Stimulated activated CD4-positive, alpha-beta T cell treated with anti-CD3 and anti-CD28 coated beads, Interleukin-2, amount 100 ng/mL, for 48 hours (primary cell): Measurements from ENCODE around the gene MRPS5.

Source experiments
- DNase-seq, 2 donors: peaks; one replicate each; pipeline ENCODE4 v3.0.0-alpha.2; 2020

Gene MRPS5

DNA sequence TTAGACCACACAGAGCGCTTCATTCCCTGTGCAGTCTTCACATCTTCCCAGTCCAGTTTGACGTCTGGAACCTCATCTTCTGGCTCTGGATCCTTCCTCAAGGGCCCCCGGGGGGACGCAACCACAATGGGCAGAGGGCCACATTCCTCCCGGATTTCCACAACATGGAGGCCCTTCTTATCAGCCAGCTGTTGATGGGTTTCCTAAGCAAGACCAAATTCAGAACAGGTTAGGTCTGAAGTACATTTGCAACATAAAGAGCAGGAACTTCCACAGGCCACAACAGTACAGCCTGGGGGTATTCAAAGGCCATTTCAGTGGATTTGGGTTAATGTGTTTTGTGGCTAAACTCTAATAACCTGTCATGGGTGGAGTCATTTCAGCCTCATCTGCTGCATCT lies 34.2 kb downstream of the MRPS5 start:
- no peak for DNase-seq

DNA sequence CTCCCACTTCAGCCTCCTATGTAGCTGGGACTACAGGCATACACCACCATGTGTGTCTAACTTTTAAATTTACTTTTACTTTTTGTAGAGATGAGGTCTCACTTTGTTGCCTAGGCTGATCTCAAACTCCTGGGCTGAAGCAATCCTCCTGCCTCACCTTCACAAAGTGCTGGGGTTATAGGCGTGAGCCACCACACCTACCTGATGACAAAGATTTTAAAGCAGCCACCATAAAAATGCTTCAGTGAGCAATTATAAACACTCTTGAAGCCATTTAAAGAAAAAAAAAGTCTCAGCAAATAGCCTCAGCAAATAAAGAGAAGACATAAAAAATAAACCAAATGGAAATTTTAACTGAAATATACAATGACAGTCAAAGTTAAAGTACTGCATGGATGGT lies 35.6 kb downstream of the MRPS5 start:
- DNase-seq, result no peak

DNA sequence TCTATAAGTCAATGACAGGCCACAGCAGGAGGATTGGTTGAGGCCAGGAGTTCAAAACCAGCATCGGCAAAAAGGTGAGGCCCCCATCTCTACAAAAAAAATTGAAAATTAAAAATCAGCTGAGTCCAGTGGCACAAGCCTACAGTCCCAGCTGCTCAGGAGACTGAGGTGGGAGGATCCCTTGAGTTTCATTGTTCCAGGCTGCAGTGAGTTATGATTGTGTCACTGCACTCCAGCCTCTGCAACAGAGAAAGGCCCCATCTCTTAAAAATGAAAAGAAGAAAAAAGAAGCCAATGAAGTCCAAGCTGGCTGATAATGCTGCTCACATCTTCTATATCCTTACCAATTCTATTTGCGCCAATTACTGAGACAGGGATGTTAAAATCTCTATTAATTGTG lies 39.1 kb downstream of the MRPS5 start:
- DNase-seq, result no peak

DNA sequence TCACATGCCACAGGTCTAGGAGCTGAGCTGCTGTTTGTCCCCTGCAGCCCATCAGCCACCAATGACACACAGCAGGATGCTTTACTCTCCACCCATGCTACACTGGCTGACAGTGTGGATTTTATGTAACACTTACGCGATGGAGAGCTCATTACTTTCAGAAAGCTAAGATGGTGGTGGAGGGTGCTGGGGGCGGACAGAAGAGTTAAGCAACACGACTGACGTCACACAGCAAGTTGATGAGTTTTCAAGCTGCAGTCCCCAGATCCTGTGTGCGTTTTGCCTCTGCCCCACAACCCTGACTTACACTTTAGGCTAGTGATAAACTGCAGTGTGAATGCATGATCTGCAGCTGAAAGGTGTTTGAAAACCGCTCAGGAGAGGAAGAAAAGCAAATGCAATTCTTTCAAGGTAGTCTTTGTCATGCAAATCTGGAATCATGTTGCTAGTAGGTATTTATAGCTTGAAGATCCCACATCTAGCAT lies 42.4 kb downstream of the MRPS5 start:
- DNase-seq, result no peak

DNA sequence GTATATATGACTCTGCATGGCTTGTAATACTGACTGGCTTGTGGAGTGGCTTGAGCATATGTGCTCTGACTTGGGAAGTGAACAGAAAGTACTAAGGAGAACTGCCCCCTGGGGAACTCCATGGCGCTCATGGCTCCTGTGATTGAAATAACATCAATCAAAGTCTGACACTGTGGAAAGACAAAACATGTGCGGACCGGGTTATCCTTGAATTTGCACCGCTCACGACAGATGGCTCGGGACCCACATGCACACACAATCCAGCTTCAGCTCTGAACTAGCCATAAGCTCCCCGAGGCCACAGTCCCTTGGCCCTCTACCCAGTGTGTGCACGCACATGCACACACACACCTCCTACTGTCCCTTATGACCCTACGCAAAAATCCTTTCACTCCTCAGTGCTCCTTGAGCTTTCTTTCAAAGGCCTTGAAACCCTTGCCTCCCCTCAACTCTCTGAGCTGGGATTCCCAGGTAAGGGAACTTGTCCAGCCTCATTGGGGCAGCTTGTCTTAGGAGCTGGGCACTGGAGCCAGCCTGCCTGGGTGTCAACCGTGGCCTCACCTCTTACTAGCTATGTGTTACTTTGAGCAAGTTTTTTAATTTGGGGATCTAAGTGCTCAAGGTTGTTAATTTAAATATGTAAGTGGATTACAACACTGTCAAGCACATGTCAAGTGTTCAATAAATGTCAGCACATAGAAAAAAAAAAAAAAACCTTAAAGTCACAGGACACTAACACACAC lies 43.6 kb downstream of the MRPS5 start:
- DNase-seq, result no peak

DNA sequence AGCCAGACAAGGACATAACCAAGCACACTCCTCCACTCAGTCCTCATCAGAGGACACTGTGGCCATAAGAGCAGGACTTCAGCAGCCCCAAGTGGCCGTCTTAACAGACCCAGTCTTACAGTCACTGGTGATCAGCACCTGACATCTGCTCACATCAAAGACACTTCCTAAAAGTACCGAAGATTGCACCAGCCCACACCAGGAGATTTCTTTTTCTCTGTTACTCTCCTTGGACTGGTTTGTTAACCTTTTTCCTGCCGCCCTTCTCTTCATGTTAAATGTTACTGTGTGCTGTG lies 44.1 kb downstream of the MRPS5 start:
- no peak for DNase-seq

DNA sequence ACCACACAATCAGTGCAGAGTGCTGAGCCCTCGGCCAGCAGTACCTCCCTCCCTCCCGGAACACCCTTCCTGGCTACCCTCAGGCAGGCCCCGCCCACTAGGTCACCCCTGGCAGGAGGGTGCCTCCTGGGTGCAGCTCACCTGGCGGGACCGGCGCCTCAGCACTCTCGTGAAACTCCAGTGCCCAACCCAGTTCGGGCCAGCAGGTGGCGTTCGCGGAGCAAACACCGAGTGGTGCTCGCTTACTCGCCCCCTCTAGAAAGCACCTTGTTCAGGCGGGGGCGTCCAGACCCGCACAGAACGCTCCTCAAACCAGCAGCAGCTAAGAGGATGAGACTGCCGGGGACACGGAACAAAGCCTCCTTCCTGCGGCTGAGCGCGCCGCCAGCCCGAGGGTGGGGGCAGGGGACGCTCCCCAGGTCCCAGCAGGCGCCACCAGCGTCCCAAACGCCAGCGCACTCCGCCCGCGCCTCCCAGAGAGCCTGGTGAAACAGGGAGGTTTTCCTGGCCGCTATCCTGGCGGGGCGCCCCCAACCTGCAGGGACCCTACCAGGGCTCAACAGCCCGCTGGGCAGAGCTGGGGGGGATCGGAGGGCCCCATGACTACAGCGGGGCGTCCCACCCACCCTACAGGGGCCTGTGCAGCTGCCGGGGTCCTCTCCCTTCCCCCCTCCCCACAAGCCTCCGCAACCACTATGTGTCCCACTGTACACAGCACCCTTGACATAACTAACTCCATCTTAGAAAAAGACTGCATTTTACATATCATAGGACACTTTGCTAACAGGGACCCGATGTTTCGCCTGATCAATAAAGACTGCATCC lies 44.7 kb downstream of the MRPS5 start:
- DNase-seq, result peak; percentile 86 to 90

DNA sequence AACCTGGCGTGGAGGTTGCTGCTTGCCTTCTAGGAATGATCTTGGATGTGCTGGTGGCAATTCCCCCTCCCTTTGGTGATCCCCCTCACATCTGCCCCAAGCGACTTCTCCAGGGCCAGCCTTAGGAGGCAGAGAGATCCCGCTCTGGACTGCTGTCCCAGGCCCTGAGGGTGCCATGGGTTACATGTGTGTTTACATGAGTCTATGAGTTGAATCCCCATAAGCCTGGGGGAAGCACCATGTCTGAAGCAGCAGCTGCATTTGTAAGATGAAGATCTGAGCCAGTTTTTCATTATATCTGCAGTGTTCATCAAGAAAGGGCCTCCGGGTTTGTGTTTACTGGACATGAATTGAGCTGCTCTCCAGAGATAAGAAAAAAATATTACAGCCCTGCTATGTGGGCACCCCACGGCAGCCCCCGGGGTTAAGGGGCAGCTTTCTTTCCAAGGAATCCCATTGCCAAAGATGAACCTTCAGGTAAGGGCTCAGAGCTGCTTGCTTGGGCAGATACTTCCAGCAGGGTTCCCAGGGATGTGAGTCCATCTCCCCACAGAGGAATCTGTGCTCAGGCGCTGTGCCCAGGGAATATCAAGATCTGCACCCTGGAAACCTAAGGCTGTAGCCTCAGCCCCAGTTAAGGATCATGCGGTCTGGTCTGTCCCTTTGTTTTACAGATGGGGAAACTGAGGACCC lies 46.0 kb downstream of the MRPS5 start:
- no peak for DNase-seq

DNA sequence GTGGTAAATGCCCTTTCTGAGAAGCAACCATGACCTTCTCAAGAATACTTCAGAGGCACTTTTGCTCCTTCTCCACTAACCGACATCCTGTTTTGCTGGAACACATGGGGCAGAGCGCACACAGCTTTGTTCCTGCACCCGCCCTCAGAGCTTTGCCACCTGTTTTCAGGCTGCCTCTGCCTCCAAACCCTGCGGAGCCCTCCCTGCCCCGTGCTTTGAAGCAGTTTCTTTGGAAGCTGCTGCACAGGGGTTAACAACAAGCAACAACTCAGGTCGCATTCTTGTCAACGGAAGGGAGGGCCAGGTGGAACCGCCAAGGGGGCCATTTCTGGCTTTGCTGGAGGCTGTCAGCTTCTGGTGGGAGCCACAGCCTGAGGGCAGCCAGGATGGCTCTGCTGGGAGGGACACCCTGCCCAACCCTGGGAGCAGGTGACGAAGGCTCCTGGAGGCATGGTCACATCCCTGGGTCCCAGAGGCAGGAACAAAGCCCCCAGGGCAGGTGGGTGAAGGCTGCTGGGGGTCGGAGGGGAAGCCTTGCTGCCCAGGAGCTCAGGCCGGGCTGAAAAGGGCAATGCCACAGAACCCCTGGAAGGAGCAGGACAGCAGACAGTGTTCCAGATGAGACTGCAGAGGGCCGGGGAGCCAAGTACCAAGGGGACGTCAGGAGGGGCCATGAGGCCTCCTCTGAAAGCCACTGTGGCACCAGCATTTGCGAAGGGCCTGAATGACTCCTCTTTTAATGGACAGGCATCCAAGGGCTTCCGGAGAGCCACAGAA lies 46.8 kb downstream of the MRPS5 start:
- peak; percentile 51 for DNase-seq

DNA sequence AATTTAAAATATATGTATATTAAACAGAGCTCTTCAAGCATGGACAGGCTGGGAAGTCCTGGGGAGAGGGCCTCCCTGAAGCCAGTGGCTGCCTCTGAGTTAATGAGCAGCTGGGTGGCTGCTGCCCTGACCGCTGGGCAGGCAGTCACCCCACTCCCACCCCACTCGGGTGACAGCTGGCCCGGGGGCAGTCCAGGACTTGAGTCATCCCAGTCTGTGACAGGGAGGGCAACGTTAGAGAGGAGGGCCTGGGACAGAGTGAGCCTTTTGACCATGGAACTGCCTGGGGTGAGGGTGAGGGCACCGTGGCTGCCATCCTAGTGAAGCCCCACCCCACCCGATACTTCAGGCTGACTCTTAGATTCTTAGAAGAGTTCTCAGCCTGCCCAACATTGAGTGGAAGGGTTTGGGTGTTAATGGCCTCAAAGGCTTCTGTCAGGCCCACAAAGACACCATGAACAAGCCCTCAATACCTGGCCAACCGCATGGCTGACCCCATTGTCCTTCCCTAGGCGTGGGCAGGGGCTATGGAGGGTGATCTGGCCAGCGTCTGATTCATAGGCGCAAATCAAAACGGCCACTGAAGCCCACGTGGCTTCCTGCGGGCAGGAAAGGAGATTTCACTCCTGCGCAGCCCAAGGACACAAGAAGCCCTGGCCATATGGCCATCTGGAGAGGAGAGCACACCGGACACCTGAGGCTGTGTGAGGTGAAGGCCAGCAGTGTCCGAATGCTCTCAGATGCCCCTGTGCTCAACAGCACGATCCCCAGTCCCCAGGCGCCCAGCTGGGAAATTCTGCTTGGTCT lies 47.5 kb downstream of the MRPS5 start:
- no peak for DNase-seq

DNA sequence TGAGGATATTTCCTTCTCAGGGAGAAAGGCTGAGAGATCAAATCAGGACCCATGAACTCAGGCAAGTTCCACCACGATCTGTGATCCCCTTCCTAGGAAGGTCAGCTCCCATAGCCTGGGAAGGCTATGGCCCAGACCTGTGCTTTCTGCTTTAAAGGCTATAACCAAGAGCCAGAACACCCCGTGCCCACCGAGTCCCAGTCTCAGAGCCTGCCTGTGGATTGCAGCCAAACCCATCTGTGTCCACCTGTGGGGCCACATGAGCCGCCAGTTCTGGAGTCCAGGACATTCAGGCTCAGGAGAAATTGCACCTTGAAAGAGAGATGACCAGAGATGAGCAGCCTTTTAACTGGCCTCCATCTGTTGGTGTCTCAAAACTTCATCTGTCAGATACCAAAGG lies 49.2 kb downstream of the MRPS5 start:
- no peak for DNase-seq

DNA sequence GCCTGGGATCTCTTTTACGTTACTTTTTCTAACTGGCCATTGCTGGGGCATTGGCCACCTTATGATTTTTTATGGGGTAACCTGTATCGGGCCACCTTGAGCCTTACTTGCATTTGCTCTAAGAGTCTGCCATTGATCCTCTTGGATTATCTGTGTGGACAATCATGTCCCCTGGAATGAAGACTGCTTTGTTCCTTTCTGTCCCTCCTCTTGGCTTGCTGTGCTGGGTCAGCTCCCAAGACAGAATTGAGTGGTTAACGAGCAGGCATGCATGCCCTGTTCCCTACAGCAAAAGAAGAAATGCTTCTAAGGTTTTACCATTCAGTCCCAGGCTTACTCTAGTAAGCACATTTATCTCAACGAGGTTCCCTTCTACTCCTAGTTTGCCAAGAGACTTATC lies 49.8 kb downstream of the MRPS5 start:
- no peak for DNase-seq

DNA sequence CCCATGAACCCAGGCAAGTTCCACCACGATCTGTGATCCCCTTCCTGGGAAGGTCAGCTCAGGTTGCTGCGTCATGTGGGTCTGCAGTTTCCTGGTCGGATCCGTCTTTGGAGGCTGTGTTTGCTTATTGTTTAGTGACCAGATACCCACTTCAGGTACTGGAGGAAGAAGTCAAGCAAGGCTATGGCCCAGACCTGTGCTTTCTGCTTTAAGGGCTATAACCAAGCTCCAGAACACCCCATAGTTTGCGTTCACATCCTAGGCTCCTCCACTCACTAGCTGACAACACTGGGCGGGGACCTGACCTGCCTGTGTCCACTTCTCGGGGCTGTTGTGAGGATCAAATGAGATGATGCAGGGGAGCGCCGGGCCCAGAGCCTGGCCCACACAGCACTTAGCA lies 52.1 kb downstream of the MRPS5 start:
- no peak for DNase-seq

DNA sequence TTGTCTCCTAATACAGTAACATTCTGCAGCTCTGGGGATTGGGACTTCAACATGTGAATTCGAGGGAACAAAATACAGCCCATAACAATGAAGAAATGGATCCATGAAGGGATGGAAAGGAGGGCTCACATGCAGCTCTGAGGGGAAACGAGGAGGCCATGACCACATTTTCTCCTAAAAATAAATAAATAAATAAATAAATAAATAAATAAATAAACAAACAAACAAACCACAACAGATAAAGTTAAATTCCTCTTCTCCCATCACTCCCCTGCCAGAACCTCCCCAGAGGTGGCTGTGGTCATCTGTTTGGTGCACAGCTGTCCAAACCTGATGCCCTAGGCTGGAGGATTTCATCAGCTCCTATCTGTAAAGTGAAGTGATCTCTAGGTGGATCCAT lies 53.4 kb downstream of the MRPS5 start:
- DNase-seq, result no peak

DNA sequence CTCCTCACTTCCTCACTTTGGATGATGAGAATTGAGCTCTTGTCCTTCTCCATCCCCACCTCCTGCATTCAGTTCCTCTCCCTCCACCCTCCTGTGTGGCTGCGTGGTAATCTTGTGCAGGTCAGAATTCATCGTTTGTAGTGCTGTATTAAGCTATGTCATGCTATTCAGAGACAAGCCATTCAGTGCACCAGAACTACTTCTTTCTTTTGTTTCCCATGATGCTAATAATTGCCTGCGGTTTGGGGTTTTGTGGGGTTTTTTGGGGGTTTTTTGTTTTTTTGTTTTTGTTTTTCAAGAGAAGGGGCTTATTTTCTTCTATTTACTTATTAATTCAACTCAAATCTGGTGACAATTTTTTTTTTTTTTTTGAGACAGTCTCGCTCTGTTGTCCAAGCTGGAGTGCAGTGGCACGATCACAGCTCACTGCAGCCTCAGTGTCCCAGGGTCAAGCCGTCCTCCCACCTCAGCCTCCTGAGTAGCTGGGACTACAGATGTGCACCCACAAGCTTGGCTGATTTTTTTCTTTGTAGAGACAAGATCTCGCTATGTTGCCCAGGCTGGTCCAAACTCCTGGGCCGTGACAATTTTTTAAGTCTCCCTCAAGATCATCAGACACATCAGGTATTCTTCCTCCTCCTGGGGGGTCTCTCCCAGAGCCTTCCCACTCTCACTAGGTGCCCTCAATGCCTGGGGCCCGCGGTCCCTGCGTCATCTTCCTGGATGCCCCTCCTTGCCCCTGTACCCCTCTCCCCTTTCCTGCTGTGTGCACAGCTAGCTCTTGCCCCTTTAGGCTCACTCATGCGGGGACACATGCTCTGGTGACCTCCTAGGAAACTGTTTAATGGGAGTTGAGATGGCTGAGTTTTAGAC lies 58.3 kb downstream of the MRPS5 start:
- DNase-seq, result no peak

DNA sequence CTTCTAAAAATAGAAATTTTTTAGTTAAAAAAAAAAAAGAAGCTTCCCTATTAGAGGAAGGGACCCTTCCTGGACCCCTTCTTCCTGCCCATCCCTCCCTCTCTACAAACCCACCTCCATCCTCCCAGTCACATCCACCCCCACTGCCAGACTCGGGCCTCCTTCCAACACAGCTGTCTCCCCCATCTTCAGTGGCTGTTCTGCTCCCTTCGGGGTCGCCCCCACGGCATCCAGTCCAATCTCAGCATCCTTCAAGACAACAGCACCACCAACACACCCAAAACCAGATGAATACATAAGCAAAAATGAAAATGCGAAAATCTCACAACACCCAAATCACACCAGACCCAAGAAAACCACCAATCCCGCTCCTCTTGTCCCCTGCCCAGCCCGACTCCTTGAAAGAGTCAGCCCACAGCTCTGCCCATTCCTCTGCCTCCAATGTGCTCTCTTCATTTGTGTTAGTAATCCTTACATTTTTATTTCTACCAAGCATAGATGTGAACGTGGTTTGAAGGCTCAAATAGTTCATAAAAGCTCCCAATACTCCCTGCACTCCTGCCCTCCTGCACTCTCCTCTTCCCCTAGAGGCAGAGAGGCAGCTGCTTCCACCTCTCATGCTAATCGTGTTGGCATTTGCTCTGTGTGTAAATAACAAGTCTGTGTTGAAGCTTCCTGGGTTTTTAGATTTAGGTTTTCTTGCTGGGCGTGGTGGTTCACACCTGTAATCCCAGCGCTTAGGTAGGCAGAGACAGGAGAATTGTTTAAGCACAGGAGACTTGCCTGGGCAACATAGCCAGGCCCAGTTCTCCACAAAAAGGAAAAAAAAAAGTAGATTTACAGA lies 59.1 kb downstream of the MRPS5 start:
- DNase-seq, result no peak

DNA sequence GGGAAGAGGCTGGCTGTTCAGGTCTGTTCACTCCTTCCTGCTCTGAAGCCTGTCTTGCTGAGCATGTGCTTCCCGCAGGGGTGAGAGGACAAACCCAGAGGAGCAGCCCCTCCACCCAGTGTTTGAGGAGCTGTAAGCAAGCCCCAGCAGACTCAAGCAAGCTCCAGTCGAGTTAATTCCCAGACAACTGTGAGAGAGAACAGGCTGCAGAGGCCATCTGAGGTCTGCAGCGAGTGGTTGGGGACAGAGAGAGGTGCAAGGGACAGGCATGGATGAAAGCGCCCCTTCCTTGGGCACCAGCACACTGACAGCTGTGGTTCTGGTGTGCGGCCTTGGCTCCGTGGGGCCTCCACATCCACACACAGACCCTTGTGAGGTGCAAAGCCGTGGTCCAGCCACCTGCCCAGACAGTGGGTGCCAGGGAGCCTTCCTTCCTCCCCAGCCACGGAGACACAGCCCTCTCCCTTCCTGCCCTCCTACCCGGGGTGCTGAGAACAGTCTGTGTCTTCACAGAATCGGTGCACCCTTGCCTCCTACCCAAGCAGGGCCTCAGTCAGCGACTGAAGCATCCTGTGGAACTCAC lies 59.9 kb downstream of the MRPS5 start:
- DNase-seq, result no peak

DNA sequence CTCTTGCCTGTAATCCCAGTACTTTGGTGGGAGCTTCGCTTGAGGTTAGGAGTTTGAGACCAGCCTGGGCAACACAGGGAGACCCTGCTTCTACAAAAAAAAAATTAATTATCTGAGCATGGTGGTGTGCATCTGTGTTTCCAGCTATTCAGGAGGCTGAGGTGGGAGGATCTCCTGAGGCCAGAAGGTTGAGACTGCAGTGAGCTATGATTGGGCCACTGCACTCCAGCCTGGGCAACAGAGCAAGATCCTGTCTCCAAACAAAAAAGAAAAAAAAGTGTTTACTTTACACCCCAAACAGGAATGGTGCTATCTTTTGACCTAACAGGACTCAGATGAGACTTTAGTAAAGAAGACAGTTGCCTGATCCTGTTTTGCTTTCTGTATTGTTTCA lies 60.5 kb downstream of the MRPS5 start:
- no peak for DNase-seq

DNA sequence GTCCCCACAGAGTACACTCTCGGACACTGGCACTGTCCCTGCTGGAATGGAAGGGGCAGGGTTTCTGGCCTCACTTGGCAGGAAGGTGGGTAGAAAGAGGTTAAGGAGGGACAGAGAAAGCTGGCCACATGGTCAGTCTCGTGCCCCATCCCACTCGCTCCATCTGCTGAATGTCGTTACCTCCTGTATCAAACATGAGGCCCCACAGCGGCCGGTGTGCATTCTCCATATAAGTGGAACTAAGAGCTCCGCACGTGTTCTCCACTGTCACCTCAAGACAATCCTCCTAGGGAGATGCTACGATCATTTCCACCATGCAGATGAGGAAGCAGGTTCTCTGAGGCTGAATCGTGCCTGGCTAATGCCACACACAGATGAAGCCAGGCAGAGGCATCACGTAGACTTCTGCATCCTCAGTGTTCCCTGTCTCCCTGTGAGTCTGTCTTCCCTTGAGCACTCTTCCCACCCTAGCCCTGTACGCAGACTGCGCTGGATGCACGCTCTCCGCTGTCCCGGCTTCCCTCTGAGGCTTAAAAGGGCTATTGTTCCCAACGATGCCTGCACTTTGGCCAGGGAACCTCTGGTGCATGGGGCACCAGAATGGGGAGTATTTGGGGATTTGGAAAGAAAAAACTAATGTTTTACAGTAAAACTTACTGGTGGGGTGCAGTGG lies 61.0 kb downstream of the MRPS5 start:
- DNase-seq, result no peak
